Mucosa of rectum (tissue), 2 donors: Measurements from ENCODE around the gene YAE1.
"Not testable (repeated sequence)": the region's sequence is repeated elsewhere in the genome, so short reads cannot be mapped to it uniquely, and the experiment has no call there.

ENCODE experiments used
- H3K27ac ChIP-seq, 2 donors: one replicate each; pipeline ENCODE4 v1.7.0; 2013; ENCODE audit warnings: inconsistent platforms in 2 of 2, low read depth in 2 of 2, low read length in 2 of 2
- H3K27me3 ChIP-seq, 2 donors: one replicate each; pipeline ENCODE4 v1.7.0; 2013; ENCODE audit warnings: low read length in 2 of 2; ENCODE audit not compliant: control insufficient read depth in 2 of 2, insufficient read depth in 2 of 2
- H3K36me3 ChIP-seq, 2 donors: one replicate each; pipeline ENCODE4 v1.7.0; 2013; ENCODE audit warnings: low read length in 2 of 2; ENCODE audit not compliant: control insufficient read depth in 2 of 2, insufficient read depth in 2 of 2
- H3K4me1 ChIP-seq, 2 donors: one replicate each; pipeline ENCODE4 v1.7.0; 2013; ENCODE audit warnings: low read length in 2 of 2, mild to moderate bottlenecking in 1 of 2; ENCODE audit not compliant: control insufficient read depth in 2 of 2, insufficient read depth in 2 of 2
- H3K4me3 ChIP-seq, 2 donors: one replicate each; pipeline ENCODE4 v1.7.0; 2013; ENCODE audit warnings: low read length in 2 of 2
- H3K9ac ChIP-seq, 2 donors: one replicate each; pipeline ENCODE4 v1.7.0; 2013; ENCODE audit warnings: low read length in 2 of 2, low read depth in 1 of 2, mild to moderate bottlenecking in 1 of 2
- H3K9me3 ChIP-seq, 2 donors: one replicate each; pipeline ENCODE4 v1.7.0; 2013; ENCODE audit warnings: low read length in 2 of 2; ENCODE audit not compliant: control insufficient read depth in 2 of 2
- donor health status: healthy.
- donor health status: Normal muscosa, but diverticular disease.

The YAE1 gene

DNA sequence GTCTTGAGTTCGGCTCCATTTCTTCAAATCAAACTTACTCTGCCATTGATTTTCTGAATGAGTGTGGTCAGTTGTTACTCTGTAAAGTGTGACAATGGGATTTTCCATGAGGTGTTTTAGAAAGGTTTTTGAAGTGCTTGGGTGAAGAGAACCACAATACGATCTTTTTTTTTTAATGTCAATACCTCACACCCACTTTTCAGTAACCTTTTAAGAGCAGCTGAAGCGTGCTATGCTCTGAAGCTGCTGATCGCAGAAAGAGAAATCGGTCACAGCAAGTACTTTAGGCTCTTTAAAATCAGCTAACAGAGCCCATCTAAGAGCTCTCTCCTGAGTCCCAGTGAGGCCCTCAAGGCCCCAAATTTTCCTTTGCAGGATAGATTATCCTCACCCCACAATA is 34.4 kb upstream of the YAE1 start:
- Histone ChIP-seq H3K9me3 (no peaks in the 10 kb centered on the region), H3K9ac (no peak overlapping the region), H3K36me3 (no peaks in the 10 kb centered on the region), H3K4me3 (no peak overlapping the region), H3K27ac (no peak overlapping the region), H3K27me3 (no peaks in the 10 kb centered on the region), H3K4me1 (peaks cover 15 to 23% of the 10 kb centered on the region in 2 donors)

GRCh38 chr7:39532832-39533231 is 33.4 kb upstream of the YAE1 start:
- Histone ChIP-seq H3K4me3 (no peak overlapping the region), H3K27me3 (no peaks in the 10 kb centered on the region), H3K9me3 (no peaks in the 10 kb centered on the region), H3K9ac (no peak overlapping the region), H3K36me3 (no peaks in the 10 kb centered on the region), H3K27ac (no peak overlapping the region), H3K4me1 (peaks cover 15 to 23% of the 10 kb centered on the region in 2 donors)

- Histone ChIP-seq H3K27ac (peak overlapping the region; percentile 69 to 70), H3K9me3 (no peaks in the 10 kb centered on the region), H3K36me3 (no peaks in the 10 kb centered on the region), H3K4me1 (peaks cover 15 to 24% of the 10 kb centered on the region in 2 donors), H3K4me3 (no peak overlapping the region), H3K9ac (no peak overlapping the region), H3K27me3 (no peaks in the 10 kb centered on the region)
Measured at GRCh38 chr7:39534599-39534998, 31.6 kb upstream of the YAE1 start.

DNA sequence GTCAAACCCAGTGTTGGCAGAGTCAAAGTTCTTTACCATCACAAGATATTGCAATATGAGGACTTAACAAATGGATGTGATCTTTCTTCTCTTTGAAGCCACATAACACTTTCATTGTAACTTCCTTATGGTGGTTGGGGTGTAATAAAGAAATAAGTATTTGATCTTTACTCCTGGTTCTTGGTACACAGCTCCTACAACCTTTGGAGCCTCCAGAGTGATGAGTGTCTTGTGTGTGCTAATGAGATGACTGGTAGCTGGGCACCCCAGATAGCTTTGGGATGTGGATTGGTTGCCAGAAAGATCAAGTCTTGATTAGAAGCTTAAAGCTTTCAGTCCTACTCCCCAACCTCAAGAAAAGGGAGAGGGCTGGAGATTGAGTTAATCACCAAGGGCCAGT is 31.1 kb upstream of the YAE1 start:
- Histone ChIP-seq H3K9ac (no peak overlapping the region), H3K27me3 (no peaks in the 10 kb centered on the region), H3K9me3 (no peaks in the 10 kb centered on the region), H3K4me1 (peaks cover 15 to 28% of the 10 kb centered on the region in 2 donors), H3K27ac (peak overlapping the region; percentile 71 to 79), H3K4me3 (no peak overlapping the region), H3K36me3 (no peaks in the 10 kb centered on the region)

GRCh38 chr7:39535720-39536119 is 30.5 kb upstream of the YAE1 start:
- Histone ChIP-seq H3K27ac (peak overlapping the region; percentile 71 to 79), H3K4me1 (peaks cover 15 to 28% of the 10 kb centered on the region in 2 donors), H3K9me3 (no peaks in the 10 kb centered on the region), H3K4me3 (peak overlapping the region in 1 of 2 donors; percentile 7), H3K27me3 (no peaks in the 10 kb centered on the region), H3K9ac (no peak overlapping the region), H3K36me3 (no peaks in the 10 kb centered on the region)

GRCh38 chr7:39536951-39537350 is 29.3 kb upstream of the YAE1 start:
- Histone ChIP-seq H3K4me3 (no peak overlapping the region), H3K4me1 (peaks cover 15 to 28% of the 10 kb centered on the region in 2 donors), H3K36me3 (no peaks in the 10 kb centered on the region), H3K9me3 (no peaks in the 10 kb centered on the region), H3K9ac (no peak overlapping the region), H3K27ac (no peak overlapping the region), H3K27me3 (no peaks in the 10 kb centered on the region)

GRCh38 chr7:39539816-39540215 is 26.4 kb upstream of the YAE1 start:
- H3K9ac ChIP-seq: no peak overlapping the region

GRCh38 chr7:39540320-39540719 is 25.9 kb upstream of the YAE1 start:
- H3K9me3 ChIP-seq: no peaks in the 10 kb centered on the region
- no peaks in the 10 kb centered on the region for H3K27me3 ChIP-seq
- no peak overlapping the region for H3K4me3 ChIP-seq
- H3K27ac ChIP-seq: peak overlapping the region in 1 of 2 donors; percentile 23
- peaks cover 7 to 14% of the 10 kb centered on the region in 2 donors for H3K4me1 ChIP-seq
- H3K36me3 ChIP-seq: no peaks in the 10 kb centered on the region
- H3K9ac ChIP-seq: no peak overlapping the region

More at GRCh38 chr7:39539816-39540215, 26.4 kb upstream of the YAE1 start:
- no peaks in the 10 kb centered on the region for H3K36me3 ChIP-seq
- peaks cover 9 to 16% of the 10 kb centered on the region in 2 donors for H3K4me1 ChIP-seq
- H3K27me3 ChIP-seq: no peaks in the 10 kb centered on the region
- no peaks in the 10 kb centered on the region for H3K9me3 ChIP-seq
- no peak overlapping the region for H3K4me3 ChIP-seq
- H3K27ac ChIP-seq: no peak overlapping the region

DNA sequence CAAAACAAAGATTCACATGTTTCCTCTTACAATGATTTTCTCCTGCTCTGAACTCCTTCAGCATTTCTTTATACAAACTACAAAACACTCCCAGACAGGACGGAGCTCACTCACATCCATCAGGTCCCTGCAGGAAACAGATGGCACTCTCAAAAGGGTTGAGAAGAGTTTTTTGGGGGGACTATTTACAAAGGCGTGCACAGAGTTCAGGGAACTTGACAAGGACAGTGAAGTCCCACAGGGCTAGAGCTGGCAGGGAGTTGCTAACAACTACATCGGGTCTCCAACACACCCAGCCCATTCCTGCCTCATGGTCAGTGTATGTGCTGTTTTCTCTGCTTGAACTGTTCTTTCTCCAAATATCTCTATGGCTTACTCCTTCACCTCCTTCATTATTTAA is 24.7 kb upstream of the YAE1 start:
- Histone ChIP-seq H3K9me3 (no peaks in the 10 kb centered on the region), H3K27ac (no peak overlapping the region), H3K9ac (no peak overlapping the region), H3K4me1 (peaks cover 0 to 5% of the 10 kb centered on the region in 2 donors), H3K36me3 (no peaks in the 10 kb centered on the region), H3K4me3 (no peak overlapping the region), H3K27me3 (no peaks in the 10 kb centered on the region)

DNA sequence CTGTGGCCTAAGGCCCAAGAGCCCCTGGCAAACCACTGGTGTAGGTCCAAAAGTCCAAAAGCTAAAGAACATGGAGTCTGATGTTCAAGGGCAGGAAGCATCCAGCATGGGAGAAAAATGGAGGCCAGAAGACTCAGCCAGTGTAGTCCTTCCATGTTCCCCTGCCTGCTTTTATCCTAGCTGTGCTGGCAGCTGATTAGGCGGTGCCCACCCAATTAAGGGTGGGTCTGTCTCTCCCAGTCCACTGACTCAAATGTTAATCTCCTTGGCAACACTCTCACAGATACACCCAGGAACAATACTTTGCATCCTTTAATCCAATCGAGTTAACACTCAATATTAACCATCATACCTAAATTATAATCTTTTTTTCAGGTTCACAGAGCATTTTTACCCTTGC is 21.4 kb upstream of the YAE1 start:
- not testable (repeated sequence) for H3K36me3 ChIP-seq, H3K27me3 ChIP-seq, H3K4me3 ChIP-seq, H3K9me3 ChIP-seq, H3K27ac ChIP-seq, H3K9ac ChIP-seq, H3K4me1 ChIP-seq

DNA sequence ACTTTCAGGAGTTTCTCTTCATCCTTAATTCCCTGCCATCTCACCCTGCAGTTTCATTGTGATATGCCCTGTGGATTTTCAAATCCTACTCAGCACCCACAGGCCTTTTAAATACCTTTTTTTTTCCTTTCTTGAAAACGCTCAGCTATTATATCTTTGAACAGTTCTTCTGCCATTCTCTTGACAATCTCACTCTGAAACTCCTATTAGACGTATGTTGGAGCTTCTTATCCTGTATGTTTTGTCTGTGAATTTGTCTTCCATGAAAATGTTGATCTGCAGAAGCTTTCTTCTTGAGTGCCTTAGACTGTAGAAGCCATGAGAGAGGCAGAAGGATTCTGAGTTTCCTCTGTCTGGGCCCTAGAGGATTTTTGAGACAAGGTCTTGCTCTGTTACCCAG is 18.9 kb upstream of the YAE1 start:
- H3K9ac ChIP-seq: no peak overlapping the region
- no peak overlapping the region for H3K4me3 ChIP-seq
- no peaks in the 10 kb centered on the region for H3K4me1 ChIP-seq
- no peaks in the 10 kb centered on the region for H3K36me3 ChIP-seq
- no peak overlapping the region for H3K27ac ChIP-seq
- H3K9me3 ChIP-seq: peaks cover 3 to 7% of the 10 kb centered on the region in 2 donors
- no peaks in the 10 kb centered on the region for H3K27me3 ChIP-seq
